GM18511 (cell line): Measurements from ENCODE around the gene RPS6KA3.

ENCODE experiments used
- ATAC-seq: cut with Tn5 transposase; IDR thresholded peaks from one replicate; pipeline ENCODE4 v1.9.1; 2021; ENCODE audit warnings: mild to moderate bottlenecking, moderate library complexity; ENCODE audit not compliant: unreplicated experiment

Gene RPS6KA3

DNA sequence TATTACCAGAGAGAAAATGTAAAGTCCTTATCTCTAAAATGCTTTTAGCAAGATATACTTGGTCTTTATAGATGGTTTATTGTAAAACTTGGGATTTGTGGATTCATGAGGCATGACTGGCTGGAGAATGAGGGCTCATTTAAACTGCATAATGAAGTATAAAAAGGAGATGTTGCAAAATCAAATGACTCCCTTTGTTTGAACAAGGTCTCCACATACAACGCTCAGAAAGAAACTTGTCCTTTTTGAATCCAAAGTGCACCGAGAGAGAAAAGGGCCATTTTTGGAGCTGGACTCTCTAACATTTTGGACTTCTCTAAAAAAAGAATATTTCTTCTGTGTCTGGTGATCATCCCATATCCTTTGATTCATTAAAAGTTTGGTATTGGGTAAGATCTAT lies 117.4 kb downstream of the RPS6KA3 start:
- ATAC-seq, result no peak

DNA sequence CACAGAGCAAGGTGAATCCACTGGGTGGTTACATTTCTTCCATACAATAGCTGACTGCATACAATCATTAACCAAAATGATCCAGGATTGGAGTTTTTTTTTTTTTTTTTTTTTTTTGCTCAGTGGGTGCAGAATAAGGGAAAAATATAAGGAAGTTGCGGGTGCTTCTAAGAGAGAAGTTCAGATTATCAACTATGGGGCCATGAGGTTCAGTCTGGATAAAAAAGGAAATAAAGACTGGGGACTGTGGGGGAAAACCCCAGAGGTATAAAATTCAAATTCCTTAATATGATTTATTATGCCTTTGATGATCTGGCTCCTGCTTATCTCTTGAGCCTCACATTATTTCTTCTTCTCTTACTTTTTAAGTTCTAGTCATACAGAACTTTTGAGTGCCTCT lies 119.1 kb downstream of the RPS6KA3 start:
- ATAC-seq, result no peak

DNA sequence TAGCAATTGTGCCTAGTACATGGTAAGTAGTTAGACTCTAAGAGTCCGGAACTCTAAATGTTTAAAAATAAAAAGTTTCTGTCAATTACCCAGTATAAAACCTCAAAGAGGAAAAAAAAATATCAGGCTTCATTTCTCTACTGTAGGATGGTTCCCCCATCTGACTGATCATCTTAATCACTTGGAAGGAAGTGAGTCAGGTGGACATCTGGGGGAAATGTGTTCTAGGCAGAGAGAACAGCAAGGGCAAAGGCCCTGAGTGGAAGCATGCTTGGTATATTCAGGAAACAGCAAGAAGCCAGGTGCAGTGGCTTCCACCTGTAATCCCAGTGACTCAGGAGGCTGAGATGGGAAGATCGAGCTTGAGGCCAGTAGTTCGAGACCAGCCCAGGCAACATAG lies 122.2 kb downstream of the RPS6KA3 start:
- ATAC-seq, result no peak

DNA sequence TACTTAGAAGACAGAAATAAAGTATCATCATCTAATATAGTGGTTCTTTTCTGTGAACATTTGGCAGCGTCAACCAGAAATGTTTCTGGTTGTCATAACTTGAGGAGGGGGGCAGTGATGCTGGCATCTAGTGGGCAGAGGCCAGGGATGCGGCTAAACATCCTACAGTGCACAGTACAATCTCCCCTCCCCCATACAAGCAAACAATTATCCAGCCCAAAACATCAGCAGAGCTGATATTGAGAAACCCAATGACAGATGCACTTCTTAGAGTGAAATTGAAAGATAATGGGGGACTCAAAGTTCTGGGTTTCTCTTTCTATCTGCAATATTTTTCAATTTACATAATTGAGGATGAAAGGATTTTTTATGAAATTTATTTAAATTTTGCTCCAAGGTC lies 123.1 kb downstream of the RPS6KA3 start:
- ATAC-seq, result no peak

DNA sequence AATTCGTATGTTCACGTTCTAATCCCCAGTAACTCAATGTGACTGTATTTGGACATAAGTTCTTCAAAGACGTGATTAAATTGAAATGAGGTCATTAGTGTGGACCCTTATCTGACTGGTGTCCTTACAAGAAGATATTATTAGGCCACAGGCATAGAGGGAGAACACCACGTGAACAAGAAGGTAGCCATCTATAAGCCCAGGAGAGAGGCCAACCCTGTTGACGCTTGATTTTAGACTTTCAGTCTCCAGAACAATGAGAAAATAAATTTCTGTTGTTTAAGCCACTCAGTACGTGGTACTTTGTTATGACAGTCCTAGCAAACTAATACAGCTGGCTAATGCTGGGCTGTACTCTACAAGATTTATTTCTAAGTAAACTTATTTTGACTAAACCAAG lies 123.6 kb downstream of the RPS6KA3 start:
- no peak for ATAC-seq

DNA sequence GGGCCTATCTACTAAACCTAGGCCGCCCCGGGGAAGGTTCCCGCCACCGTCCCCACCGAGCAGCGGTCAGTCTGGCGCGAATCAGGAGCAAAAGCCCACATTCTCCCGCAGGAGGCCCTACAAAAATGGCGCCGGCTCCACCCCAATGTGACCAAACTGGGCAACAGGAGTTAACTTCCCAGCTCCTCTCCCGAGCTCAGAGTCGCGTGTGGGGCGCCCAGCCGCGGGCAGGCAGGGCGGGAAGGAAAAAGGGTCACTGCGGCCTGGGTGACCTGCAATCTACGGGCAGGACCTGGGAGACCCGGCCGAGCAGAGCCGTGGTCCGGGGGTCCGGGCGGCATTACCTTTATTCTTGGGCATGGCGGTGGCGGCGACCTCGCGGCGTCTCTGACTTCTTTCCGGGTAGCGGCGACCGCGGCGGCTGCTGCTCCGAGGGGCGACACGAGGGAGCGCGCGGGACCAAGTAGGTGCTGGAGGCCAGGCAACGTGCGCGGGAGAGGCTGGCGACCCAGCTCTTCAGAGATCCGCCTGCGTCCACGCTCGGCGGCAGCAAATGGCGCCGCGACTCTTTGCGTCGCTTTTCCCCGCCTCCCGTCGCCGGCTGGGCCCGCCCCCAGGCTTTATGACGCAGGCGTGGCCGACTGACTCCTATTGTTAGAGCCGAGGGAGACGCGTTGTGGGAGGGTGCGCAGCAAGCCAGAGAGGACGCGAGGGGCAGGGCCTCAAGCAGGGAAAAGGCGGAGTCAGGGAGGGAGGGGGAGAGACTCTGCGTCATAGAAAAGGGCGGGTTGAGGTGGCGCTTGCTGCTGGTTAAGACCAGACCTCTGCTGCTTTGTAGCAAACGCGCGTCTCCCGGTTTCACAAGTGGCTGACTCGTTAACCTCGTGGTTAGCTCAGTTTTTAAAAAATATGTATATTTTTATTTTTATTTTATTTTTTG lies 125.2 kb downstream of the RPS6KA3 start, which contains the start of gene EIF1AX:
Gene EIF1AX (minus strand): TSS at position 558 of the 940 bp plus-strand sequence. CDS start 198 bp downstream, at position 360.
- ATAC-seq, result peak; percentile 97

DNA sequence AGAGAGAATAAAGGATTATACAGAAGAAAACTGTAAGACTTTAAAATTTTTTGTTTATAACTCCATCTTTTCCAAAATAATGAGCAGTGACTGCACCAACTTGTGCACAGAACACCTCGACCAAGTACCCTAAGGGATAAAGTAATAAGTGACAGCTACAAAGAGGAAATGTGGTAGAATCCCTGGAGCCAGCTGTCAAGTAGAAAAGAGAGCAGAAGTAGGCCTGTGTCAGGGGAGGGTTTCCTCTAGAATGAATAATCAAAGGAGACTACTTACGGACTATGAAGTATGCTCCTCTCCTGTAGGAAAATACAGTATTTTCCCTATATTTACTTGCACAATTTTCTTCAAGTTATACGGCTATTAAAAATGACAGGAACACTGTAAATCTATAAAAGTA lies 126.3 kb downstream of the RPS6KA3 start:
- ATAC-seq, result no peak

DNA sequence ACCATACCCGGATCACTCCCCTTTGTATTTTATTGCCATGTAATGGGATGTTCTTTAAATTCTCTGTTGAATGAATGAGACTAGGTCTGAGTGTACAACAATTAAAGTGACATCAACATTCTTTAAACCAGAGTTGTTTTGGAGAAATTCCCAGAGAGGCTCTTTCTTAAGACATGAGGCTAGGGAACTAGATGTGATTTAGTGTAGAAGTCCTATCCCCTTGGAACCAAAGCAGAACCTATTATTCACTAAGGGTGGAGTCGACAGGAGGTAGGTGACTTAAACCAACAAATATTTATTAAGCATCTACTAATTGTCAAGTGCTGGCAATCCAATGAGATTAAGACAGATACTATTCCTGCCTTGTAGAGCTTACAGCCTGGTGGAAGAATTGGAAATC lies 126.7 kb downstream of the RPS6KA3 start:
- no peak for ATAC-seq

DNA sequence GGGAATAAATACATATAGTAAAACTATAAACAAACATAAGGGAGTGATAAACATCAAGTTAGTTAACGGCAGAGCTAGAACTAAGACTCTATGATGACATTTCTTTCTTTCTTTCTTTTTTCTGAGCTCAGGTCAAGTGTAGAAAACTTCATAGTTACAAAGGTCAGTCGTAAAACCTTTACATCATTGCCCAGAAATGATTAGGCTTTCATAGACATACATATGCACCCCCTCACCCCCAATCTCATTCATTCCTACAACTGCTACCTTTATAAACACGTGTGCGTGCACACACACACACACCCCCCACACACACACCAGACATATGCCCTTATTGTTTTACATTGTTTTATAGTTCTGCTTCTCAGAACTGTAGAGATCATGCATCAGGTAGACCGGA lies 130.8 kb downstream of the RPS6KA3 start:
- no peak for ATAC-seq

DNA sequence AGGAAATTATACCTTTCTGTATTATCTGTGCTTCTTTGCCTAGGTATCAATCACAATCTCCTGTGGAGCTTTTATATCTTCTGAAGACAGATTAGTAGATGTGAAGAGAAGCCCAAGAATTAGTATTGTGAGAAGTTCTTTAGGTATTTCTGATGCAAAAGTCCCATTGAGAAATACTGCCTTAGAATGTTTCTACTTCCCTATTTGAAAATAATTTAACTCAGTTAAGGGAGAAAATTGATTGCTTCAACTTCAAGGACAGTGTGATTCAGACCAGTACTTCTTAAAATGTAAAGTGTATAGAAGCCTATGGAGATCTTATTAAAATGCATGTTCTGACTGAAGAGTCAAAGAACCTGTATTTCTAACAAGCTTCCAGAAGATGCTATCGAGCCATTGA lies 134.0 kb downstream of the RPS6KA3 start:
- no peak for ATAC-seq

DNA sequence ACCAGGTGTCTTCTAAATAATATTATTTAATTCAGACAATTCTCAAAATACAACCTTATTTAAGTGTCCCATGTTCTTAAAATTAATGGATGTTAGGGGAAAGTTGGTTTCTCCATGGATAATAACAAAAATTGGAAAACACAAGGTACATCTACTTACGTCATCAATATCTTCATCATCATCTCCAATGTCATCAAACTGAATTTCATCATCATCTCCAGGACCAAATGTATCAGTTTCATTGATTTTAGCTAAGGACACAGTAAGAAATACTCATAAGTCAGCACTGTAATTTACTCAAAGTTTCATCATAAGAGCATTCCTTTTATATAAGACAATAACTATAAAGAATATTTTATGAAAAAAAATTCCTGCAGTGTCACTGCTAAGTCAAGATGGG lies 136.4 kb downstream of the RPS6KA3 start:
- ATAC-seq, result no peak

DNA sequence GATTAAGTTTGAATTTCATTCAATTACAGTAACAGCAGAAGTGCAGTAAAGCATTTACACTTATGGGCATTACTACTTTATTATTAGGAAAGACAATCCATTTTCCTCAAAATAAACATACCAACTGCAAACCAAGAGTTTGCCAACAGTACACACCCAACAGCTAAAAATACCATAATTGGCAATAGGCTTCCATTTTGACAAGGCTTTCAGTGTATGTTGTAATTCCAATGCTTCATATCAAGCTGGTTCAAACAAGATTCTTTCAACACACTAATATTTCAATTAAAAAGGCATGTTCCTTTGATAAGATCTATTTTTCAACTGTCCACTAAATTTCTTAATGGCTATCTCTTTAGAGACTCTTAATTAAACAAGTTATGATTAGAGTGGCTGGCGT lies 137.2 kb downstream of the RPS6KA3 start:
- ATAC-seq, result no peak

DNA sequence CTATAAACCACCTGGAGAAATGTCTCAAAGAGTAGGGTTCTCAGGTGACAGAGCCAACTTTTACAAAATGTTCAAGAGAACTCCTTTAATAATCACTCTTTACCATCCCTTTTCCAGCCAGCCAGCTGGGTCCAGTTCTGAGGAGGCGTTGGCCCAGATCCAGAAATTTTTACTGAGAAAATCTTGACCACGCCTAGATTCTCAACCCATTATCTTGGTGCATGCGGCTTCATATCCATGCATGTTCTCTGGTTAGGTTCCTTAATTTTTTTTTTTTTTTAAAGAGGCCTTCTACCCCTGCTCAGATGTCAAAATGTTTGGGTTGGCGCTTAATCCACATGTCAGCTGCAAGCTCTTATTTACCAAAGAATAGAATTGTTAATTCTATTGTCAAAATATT lies 138.0 kb downstream of the RPS6KA3 start:
- no peak for ATAC-seq

DNA sequence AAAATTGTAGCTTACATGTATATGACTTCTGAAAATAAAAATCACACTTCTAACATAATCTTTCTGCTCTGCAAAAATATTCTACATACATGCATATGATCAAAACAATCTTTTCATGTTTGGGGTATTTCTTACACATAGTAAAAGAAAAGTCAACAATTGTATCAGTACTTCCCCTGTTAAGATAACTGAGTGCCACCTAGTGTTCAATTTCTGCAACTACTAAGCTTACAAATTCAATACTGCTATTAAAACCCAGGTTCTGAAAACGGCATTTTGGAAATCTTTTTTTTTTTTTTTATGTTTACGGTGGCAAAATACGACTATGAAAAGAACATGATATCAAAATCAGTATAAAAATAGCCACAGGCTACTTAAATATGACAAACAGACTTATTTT lies 139.3 kb downstream of the RPS6KA3 start:
- ATAC-seq, result peak; percentile 67

DNA sequence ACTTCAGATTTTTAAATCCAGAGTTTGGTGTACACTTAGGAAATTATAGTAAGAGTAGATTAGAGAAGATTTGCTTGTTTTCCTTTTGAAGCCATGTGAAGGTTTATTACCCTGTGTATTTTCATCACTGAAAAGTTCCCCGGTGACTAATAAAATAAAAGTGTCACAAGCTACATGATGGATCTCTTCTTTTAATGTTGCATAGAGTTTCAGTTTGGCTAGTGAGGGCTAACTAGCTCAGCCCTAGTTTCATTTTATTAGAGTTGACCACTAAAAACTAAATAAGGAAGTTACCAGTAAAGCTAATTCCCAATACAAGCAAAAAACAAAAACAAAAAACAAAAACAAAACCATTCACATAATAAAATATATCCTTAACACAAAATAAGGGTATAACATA lies 139.9 kb downstream of the RPS6KA3 start:
- peak; percentile 68 for ATAC-seq

DNA sequence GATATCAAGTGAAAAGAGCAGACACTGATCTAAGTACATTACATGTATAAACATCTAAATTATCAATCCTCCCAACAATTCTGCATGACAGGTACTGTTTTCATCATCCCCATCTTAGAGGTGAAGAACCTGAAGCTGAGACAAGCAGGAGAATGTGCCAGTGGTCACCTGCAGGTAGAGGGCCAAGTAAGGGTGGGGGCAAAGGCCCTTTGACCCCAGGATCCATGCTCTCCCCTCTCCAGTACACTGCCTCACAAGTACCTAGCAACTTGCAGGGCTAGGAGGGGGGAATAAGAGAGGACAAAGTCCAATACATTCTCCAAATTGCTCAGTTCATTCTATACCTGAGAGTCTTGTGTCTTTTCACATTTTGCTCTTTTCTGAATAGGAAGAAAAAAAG lies 141.7 kb downstream of the RPS6KA3 start:
- no peak for ATAC-seq

DNA sequence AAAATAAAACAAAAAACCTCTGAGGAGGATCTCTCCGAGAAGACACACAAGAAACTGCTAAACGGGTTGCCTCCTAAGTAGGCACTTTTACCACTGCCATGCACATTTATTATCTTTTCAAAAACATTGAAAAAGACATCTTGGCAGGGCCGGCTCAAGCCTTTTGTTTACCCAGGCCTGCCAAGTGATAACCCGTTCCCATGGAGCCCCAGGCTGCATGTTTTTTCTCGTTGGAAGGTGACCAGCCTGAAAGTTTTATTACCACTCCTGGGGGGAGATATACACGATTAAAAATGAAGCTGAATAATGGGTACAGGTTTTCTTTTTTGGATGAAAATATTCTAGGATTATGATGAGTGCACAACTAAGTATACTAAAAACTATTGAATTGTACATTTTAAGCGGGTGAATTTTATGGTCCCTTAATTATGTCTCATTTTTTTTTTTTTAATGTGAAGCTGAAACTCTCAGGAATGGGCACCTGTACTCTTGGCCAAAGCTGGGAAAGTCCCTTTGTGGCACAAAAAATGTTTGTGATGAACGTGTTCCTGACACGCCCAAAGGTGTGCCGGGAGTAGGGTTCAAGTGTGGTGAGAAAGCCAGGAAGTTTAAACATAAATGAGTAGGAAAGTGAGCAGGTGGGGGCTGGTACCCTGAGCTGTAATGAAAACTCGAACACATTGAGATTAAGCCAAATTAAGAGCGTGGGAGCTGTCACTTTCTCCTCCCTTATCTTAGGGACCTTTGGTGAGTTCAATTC lies 148.5 kb downstream of the RPS6KA3 start:
- ATAC-seq, result no peak

DNA sequence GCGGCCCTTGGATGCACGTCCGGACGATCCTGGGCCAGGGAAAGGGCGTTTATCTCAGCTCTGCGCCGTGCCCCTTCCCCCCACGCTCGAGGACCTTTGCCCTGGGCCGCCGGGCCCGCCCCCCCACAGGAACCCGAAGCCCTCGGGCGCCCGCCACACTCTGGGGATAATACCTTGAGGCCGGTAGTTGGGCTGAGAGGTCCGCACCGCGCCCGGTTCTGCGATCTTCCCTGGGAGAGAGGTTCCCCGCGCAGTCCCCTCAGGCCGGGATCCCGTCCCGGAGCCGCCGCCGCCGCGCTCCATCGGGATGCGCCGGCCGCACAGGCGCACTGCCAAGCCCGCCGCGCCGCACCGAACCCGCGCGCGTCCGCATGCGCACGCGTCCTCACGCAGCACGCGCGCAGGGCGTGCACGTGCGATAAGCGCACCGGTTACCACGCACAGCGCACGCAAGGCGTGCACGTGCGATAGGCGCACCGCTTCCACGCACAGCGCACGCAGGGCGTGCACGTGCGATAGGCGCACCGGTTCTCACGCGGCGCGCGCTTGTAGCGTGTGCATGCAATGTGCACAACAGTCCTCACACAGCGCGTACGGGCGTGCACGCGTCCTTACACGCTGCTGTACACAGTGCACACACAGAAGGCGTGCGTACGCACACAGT lies 150.0 kb downstream of the RPS6KA3 start, which contains the start of gene MAP7D2:
Gene MAP7D2 (minus strand): TSS at position 331 of the 664 bp plus-strand sequence. CDS start 28 bp downstream, at position 303.
- no peak for ATAC-seq

DNA sequence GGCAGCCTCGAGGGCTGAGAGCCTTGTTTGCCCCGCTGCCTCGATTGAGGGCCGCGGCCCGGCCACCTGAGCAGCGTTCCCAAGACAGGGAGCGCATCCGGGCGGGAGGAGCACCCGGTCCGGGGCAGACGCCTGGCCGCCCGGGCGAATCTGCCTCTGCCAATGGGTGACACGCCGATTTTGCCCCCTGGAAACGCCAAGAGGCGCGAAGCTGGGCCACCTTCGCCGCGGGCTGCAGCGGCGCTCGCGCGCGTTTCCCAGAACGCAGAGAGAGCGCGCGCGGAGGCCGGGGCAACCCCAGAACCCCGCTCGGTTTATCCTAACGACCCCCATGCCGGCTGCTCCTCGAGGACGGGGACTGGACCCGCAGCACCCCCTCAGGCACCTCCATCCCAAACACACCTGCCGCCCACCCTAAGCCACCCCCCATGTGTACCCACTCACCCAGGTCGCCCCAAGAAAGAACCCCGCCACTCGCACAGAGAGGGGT lies 150.6 kb downstream of the RPS6KA3 start:
- no peak for ATAC-seq

DNA sequence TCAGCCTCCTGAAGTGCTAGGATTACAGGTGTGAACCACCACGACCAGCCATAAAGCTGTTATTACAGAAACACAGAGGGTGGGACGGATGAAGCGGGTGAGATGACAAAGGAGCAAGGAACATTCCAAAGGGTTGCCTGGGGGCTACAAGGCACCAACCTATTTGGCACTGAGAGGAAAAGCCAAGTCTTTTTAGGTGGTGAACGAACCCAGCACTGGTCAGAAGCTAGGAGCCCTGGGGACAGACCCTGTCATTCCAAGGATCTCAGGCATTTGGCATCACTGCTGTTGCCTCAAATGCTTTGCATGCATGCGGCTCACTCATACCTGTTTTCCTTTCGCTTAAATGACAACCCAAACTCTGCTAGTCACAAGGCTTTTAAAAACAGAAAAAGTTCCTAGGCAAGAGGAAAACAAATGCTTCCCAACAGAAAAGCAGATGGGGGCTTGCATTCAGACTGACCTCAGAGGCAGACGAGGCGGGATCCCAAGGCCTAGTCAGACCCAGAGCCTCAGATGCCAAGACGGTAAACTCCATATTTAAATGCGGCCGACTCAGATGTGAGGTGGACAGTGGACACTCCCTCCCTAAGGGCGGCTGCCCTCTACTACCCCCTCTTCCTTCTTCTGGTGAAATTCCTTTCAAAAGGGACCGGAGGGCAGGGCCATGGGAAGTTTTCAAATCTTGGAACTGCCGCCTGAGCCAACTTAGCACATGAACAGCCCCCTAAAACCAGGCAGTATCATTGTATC lies 154.5 kb downstream of the RPS6KA3 start:
- no peak for ATAC-seq
